HG03575 (cell line): Measurements from ENCODE around the gene PRLR.
A peak's percentile ranks its signal among the peaks of the same experiment; 100 is the strongest.

Experiments used
- ATAC-seq: cut with Tn5 transposase; IDR thresholded peaks from one replicate; pipeline ENCODE4 v1.9.1; 2021; ENCODE audit not compliant: unreplicated experiment, insufficient number of reproducible peaks, low FRiP score; ENCODE audit errors: extremely low read depth

PRLR gene

DNA sequence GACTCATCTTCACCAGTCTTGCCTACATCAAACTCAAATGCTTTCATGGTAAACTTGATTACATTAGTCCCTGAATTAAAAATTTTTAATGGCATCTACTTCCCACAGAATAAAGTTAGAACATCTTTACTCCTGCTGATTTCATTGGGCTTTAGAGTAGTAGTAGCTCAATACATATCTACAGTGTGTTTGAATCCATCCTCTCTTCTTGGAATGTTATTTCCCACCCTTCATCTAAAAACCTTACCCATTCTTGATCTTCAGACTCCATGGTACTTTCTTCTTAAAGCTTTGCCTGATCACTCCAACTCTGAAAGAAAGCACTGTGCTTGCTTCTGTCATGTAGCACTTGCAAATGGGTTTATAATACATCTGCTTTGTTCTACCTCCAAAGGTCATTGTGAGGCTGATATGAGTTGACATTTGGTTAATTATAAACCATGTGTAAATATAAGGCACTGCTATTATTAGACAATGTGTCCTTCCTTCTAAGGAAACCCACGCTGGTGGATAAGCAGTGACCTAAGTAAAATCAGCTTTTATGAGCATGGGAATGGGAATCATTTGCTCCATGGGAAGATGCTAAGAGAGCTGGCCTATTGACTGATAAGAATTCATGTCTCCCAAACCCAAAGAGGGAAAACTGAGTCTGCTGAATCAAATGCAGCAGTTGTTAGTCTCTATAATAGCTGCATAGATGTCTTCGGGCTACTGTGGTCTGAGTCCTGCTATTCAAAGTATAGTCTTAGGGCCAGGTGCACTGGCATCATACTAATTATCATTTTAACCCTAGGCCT lies 7.5 kb upstream of the PRLR start:
- ATAC-seq, result no peak

DNA sequence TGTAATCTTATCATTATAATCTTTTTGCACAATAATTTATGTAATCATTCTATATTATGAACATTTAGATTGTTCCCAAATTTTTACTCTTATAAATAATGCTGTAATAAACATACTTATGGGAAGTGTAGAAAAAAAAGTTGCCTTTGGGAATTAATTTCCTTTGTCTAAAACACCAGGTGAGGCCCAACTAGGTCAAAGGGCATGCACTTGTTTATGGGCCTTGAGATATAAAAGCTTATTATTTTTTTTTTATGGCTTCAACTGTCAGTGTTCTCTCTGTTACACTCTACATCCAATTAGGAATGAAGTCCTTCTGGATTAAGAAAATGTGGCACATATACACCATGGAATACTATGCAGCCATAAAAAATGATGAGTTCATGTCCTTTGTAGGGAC lies 6.5 kb upstream of the PRLR start:
- ATAC-seq, result no peak

DNA sequence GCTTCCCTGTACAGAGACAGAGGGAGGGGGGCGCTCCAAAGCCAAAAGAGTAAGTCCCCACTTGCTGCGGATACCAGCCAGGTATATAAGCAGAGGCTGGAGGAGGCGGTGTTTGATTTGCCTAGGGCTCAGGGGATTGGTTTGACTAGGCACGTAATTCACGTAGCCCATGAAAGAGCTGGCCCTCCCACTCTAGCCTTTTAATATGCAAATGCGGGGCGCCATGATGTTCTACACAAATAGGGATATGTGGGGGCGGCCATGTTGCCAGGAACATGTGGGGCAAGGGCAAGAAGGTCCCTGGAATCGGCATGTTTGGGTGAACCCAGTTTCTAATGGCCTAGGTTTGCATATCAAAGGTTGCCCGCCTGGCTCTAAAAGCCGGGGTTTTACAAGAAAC lies 3.3 kb upstream of the PRLR start:
- no peak for ATAC-seq

DNA sequence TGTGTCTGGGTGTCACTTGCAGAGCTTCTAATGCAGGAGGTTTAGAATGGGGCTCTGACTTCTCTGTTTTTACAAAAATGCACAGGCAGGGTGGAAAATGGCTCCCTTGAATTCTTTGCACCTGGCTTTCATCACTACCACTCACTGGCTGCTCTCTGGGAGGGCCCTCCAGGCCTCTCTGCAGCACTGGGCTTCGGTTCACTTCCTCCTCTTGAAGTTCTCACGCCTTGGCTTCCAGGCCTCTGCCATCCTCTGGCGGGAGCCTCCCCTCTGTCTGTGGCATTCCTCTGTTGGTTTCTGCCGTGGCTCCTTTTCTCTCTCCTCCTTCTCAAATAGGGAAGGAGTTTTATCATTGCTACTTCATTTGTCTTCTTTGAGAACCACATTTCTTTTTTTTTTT lies 2.8 kb upstream of the PRLR start:
- ATAC-seq, result no peak

DNA sequence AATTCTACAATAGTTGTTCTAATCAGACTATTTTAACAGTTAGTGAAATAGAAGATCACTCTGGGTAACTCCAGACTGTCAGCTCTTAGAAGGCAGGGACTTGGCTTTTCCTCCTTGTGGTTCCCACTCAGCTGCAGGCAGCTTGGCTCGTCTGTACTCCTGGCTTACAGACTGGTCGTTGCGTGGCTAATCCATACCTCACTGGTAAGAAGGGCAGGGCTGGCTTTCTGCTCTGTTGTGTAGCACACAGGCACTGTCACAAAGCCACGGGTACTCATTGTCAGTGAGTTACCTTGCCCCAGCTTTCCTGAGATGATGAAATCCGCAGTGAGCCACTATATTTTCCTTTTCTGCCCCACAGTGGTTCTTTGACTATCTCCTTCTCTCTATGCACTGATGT lies 1.8 kb upstream of the PRLR start:
- ATAC-seq, result no peak

DNA sequence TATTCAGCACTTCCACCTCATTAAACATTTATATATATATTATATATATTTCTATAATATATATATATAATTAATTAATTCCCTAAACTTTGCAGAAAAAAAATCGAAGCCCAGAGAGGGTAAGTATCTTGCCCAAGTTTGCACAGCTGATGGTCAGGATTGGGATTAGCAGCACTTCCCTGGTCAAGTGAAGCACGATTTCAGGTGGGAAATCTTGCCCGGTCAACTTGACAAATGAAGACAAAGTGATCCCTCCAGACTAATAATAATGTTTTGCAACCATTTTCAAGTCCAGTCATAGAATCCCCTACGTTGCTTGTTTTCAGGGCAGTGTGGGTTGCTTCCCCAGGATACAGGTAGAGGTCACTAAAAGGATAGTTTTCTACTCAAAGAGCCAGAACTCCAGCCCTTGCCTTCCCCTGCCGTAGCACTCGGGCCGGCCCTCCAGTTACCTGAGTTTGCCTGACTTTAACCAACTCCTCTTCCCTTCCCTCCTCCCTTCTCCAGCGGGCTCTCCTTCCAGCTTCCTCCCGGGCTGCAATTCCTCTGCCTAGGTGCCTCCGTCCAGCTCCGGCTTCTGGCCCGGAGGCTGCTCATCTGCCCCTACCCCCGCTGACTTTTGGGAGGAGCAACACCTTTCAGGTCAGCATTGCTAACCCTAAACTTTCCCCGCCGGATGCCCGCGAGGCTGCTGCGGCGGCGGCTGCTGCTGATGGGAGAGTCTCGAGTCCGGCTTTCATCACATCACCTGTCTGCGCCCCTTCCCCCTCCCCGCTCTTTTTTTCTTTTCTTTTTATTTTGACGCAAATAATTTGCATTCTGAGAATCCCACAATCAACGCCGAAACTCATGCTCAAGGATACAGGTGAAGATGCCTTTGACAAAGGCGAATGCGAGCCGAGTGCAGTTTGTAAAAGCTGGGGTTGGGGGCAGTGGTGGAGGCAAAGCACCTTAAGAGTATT lies 930 bp downstream of the PRLR start:
- ATAC-seq, result no peak

DNA sequence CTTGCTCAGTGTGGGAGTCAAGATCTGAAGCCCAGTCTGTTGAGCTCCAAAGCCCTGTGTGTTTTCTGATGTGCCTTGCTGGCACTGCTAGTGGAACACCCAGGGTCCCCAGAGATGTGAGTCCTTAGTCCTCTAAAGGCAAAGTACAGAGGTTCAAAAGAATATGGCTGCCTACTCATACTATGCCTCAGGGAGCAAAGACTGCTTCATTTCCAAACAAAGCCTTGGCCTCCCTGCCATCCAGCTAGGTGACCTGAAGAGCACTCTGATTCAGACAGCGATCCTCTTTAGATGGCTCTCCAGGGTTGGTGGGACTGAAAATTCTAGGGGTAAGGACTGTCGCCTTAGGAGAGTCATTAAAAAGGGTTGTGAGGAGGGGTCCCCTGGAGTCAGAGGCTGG lies 2.0 kb downstream of the PRLR start:
- ATAC-seq, result no peak

DNA sequence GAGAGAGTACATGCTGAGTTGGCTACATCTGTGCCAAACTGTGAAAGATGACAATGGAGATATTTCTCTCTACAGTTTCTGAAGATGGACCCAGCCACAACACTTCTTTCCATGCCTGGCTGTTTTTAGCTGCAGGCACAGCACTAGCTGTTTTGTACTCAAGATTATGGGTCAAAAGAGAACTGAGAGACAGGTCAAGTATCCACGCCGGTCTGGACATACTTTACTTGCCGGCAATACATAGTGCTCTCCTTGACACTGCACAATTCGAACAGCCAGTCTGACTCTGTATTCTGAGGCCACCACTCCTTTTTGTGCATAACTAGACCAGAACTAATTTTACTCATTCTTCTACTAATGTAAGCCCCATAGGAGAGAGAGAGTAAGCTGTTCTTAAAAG lies 2.6 kb downstream of the PRLR start:
- ATAC-seq, result no peak

DNA sequence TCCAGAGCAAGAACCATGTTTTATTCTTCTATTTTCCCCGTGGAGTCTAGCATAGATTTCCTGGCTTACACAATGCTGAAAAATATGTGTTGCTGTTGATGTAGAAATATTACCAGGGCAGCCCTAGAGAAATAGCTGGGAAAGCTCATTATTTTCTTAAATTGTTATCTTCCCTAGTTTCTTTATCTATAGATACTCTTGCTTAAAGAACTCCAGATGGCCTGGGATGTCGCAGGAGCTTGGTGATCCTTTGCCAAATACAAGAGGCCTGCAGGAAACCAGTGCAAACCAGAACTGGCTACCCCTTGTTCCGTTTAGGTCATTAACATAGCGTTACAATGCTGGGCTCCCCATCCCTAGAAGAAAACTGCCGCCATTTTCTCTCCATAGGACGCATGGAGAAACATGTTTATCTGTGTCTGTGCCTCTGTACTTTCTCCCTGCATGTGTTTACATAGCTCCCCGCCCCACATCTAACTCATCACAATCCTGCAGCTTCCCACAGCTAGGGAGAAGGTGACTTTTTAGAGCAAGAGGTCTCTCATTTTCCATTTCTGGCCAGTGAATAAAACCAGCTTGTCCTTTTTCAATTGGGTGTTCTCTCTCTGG lies 6.4 kb downstream of the PRLR start:
- ATAC-seq, result no peak

DNA sequence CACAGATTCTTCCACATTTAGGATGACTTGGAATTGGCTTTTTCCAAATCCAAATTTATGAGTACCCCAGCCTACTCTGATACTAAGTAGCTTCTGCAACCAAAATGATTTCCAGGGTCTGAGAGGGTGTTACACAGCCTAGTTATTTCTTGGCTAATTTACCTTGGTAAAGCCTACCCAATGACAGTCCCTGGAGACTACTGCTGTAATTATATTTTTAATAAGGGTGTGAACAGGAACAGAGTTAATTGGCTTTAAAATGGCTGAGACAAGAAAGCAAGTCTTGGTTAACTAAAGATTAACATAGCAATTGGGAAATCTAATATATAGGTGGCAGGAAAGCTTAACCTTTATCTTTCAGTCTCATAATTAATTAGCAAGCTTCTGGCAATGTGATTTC lies 9.3 kb downstream of the PRLR start:
- no peak for ATAC-seq

DNA sequence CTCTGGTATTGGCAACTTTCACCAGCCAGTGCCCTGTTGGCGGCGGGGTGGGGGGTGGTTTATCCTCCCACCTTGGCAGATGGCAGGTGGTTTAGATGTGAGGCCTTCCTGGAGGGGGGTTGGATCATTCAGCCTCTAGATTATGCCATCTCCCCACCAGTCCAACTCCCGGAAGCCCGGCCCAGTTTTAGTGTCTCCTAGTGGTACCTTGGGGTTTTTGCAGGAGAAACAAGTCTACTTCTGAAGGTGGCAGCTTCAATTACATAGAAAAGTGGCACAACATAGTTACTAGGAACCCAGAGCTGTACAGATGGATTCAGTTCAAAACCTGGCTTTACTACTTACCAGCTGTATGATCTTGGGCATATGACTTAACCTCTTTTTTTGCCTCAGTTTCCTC lies 11.3 kb downstream of the PRLR start:
- no peak for ATAC-seq

DNA sequence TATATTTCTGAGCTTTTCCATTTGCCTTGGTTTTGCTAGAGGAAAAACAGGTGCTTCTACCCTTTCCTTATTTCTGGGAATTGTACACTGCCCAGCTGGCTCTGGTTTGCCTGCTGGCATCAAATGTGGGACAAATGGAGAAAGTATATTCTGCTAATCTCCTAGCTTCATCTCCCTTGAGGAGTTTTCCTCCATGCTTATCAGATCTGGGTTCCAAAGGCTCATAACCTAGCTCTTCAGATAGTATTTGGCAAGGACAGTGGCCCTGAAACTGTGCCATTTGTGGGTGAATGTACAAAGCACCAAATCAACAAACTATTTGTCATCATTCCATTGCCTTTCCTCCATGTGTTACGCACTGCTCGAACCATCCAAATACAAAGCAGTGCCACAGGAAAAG lies 16.2 kb downstream of the PRLR start:
- ATAC-seq, result no peak

DNA sequence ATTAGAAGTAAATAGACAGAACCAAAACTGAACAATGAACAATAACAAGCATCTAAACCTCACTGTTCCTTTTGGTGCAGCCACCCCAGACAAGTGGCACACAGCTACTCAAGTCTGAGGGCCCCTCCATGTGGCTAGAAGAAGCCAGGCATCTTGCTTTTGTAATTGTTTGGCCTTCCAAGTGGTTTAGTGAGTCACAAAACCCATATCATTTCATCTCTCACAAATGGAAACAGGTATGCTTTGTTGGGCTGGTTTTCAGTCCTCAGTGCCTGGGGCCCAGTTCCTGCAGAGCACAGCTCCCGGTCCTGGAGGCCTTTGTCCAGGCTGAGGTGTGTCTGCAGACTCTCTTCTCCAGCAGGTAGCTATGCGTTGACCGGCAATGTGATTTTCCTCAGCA lies 16.7 kb downstream of the PRLR start:
- no peak for ATAC-seq

DNA sequence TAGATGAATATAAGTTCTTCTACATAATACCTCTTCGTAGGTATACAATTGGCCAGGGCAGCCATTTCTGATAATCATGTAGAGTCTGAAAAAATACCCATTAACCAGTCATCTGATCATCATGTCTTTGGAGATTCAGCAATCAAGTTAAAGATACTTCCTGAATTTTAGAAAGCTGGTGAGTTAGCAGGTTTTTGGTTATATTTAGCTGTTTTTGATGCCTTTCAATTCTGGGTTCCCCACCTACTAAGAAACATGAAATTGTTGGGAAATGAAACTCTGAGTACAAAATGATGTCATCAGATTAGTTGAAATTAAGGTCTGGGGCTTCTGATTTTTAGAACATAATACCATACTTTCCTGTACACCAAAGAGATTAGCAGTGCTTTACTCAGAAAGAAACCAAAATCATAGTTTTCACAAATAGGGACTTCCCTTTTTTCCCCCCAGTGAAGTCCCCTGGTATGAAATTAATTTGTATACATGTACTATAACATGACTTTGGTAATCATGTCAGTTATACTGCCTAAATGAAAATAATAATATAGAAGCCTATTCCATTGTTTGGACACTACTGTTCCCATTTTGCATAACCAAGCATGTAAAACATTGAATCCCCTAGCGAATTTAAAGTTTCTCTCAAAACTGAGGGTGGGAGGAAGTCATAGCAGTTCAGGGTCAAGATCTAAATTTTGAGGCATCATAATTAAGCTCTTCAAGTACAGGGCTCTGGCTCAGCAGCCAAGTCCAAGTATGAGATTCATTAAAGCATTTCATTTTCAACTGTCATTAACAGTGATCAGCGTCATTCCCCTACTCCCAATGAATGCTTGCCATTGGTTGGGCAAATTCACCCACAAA lies 17.9 kb downstream of the PRLR start:
- ATAC-seq, result peak; percentile 75

DNA sequence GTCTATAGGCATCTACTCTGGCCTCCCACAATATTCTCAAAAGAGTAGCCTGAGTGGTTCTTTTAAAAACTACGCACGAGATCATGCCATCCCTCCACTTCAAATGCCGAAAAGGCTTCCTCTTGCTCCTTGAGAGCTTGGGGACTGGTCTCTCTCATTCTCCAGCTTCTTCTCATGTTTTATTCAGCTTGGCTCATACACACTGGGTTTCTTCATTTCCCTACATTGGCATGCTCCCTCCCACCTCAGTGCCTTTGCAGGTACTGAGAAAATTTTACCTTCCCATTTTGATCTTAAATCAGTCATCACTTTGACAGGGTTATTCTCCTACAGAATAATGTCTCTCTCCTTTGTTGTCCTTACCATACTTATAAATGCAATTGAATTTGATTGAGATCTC lies 20.4 kb downstream of the PRLR start:
- no peak for ATAC-seq

DNA sequence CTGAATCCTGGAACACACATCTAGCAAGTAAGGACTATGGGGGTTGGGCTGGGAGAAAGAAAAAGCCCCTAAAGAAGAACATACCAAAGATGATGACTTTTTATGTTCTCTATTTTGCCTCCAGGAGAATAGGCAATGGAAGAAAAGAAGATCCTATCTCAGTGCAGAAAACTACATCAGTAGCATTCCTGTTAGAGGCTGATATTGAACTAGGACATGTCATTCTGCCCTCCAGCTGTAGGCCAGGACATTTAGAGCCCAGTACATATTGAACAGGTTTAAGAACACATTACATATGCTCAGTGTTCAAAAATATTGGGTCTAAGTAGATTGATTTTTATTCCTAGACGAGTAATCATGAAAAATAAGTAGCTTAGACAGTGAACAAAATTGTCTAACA lies 24.7 kb downstream of the PRLR start:
- no peak for ATAC-seq

DNA sequence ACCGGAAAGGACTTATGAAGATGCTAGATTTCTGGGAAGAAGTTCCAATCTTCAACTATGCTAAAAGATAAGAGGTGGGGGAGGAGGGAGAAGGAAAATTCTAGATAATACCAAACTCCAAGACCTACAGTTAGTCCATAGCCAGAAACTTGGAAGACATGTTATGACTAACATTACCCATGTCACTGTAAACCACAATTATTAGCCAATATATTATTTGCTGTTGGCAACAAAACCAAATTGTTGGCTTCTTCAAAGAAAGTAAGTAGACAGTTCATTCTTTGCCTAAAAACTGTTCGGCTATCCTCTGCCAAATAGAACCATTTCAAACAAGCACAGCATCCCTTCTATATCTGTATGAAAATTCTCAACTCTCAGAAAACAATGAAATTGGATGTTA lies 25.1 kb downstream of the PRLR start:
- ATAC-seq, result no peak

DNA sequence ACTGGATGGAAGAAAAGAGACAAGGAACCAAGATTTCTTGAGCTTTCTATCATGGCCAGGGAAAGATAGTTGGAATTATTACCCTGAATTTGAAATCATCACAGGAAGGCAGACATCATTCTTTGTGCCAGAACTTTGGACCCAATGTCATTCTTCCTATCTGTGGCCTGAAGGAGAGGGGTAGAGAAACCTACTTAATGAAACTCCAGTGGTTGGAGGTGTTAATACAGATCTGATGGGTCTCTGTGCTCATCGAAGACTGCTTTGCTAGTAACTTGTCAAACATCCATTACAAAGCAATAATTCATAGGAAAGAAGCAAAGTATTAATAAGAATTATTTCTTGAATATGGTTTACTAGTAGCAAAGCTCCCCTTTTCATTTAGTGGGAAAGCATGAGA lies 26.9 kb downstream of the PRLR start:
- ATAC-seq, result no peak
